ENCODE measurements around the gene ANO1.

DNA sequence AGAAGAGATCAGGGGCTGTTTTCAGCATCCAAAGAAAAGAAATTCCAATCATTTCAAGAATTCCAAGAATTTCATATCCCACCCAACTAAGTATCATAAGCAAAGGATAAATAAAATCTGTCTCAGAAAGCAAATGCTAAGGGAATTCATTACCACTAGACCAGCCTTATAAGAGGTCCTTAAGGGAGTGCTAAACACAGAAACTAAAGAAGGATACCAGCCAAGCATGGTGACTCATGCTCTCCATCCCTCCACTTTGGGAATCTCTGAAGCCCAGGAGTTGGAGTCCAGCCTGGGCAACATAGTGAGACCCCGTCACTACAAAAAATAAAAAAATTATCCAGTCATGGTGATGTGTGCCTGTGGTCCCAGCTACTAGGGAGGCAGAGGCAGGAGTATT is 142.8 kb downstream of the ANO1 start:
- TF ChIP-seq EZH2 (IDR thresholded peaks at IDR 0.05; ENCODE audit: insufficient read depth, low read length) = no peak
- TF ChIP-seq, protein P1, sequence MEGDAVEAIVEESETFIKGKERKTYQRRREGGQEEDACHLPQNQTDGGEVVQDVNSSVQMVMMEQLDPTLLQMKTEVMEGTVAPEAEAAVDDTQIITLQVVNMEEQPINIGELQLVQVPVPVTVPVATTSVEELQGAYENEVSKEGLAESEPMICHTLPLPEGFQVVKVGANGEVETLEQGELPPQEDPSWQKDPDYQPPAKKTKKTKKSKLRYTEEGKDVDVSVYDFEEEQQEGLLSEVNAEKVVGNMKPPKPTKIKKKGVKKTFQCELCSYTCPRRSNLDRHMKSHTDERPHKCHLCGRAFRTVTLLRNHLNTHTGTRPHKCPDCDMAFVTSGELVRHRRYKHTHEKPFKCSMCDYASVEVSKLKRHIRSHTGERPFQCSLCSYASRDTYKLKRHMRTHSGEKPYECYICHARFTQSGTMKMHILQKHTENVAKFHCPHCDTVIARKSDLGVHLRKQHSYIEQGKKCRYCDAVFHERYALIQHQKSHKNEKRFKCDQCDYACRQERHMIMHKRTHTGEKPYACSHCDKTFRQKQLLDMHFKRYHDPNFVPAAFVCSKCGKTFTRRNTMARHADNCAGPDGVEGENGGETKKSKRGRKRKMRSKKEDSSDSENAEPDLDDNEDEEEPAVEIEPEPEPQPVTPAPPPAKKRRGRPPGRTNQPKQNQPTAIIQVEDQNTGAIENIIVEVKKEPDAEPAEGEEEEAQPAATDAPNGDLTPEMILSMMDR (IDR thresholded peaks at IDR 0.05; ENCODE audit: insufficient read depth, low read depth, low read length) = no peak
